ENCODE results near the gene TBXAS1.
"Not testable (repeated sequence)": the region's sequence is repeated elsewhere in the genome, so short reads cannot be mapped to it uniquely, and the experiment has no call there.

The TBXAS1 gene

GRCh38 chr7:139916717-139917395, 87.8 kb downstream of the TBXAS1 start:
- no peak for DNase-seq

- DNase-seq, result no peak
These were observed 88.8 kb downstream of the TBXAS1 start for GRCh38 chr7:139917851-139918250.

GRCh38 chr7:139918480-139918879, 89.4 kb downstream of the TBXAS1 start:
- no peak for DNase-seq

- no peak for DNase-seq
These were observed 94.0 kb downstream of the TBXAS1 start for GRCh38 chr7:139923090-139923489.

GRCh38 chr7:139924461-139924860, 95.4 kb downstream of the TBXAS1 start:
- no peak for DNase-seq

GRCh38 chr7:139929221-139929620, 100.2 kb downstream of the TBXAS1 start:
- not testable (repeated sequence) for DNase-seq

- no peak for DNase-seq
These were observed 101.4 kb downstream of the TBXAS1 start for GRCh38 chr7:139930286-139930965.

GRCh38 chr7:139931190-139931934, 102.3 kb downstream of the TBXAS1 start:
- no peak for DNase-seq

GRCh38 chr7:139932531-139932930, 103.5 kb downstream of the TBXAS1 start:
- DNase-seq, result no peak

- DNase-seq, result no peak
These were observed 107.8 kb downstream of the TBXAS1 start for GRCh38 chr7:139936760-139937310.

GRCh38 chr7:139937715-139938114, 108.7 kb downstream of the TBXAS1 start:
- no peak for DNase-seq

GRCh38 chr7:139940866-139941265, 111.8 kb downstream of the TBXAS1 start:
- no peak for DNase-seq

- DNase-seq, result no peak
These were observed 112.4 kb downstream of the TBXAS1 start for GRCh38 chr7:139941421-139941820.

- no peak for DNase-seq
These were observed 112.8 kb downstream of the TBXAS1 start for GRCh38 chr7:139941866-139942265.

GRCh38 chr7:139942636-139943035, 113.6 kb downstream of the TBXAS1 start:
- no peak for DNase-seq

GRCh38 chr7:139943401-139943800, 114.3 kb downstream of the TBXAS1 start:
- no peak for DNase-seq

- DNase-seq, result no peak
These were observed 115.2 kb downstream of the TBXAS1 start for GRCh38 chr7:139944248-139944647.

GRCh38 chr7:139946533-139946932, 117.5 kb downstream of the TBXAS1 start:
- no peak for DNase-seq

- DNase-seq, result no peak
These were observed 118.0 kb downstream of the TBXAS1 start for GRCh38 chr7:139947021-139947420.

- DNase-seq, result no peak
These were observed 119.1 kb downstream of the TBXAS1 start for GRCh38 chr7:139948167-139948566.

GRCh38 chr7:139948587-139949335, 119.7 kb downstream of the TBXAS1 start:
- DNase-seq, result no peak

GRCh38 chr7:139949629-139950028, 120.6 kb downstream of the TBXAS1 start:
- no peak for DNase-seq
